HepG2 (cell line): ENCODE data around the gene GSAP. TPM values are rescaled to one million over a fixed set of nuclear protein-coding genes. Genes with fewer than 3 reads are reported as not detected.

Experiments
- CBFB ChIP-seq: sonication (generic); formaldehyde crosslinking; IDR thresholded peaks from 2 replicates; pipeline ENCODE4 v1.4.0; 2020; ENCODE audit warnings: missing genetic modification reagents
- CHD4 ChIP-seq: fragments of 200-600 bp; sonication (generic); IDR thresholded peaks from 2 replicates; pipeline ENCODE4 v1.7.0; 2017; ENCODE audit warnings: mild to moderate bottlenecking, low read length, borderline replicate concordance
- ISL2 ChIP-seq: sonication (generic); formaldehyde crosslinking; IDR thresholded peaks from 2 replicates; pipeline ENCODE4 v1.5.0; 2020; ENCODE audit warnings: missing genetic modification reagents
- KDM5A ChIP-seq: fragments of 200-600 bp; sonication (generic); IDR thresholded peaks from 2 replicates; pipeline ENCODE4 v1.7.0; 2018; ENCODE audit warnings: antibody characterized with exemption, mild to moderate bottlenecking, low read length, borderline replicate concordance
- LBX2 ChIP-seq: sonication (generic); formaldehyde crosslinking; IDR thresholded peaks from 2 replicates; pipeline ENCODE4 v1.5.0; 2020; ENCODE audit warnings: missing genetic modification reagents, mild to moderate bottlenecking, borderline replicate concordance
- MAFK ChIP-seq, 2 experiments: IDR thresholded peaks in 1 of 2; conservative IDR thresholded peaks in 1 of 2; 2 replicates each; pipeline ENCODE4 v1.6.1; 2011; ENCODE audit warnings: improper control_type of control experiment in 2 of 2, low read length in 2 of 2
- SAFB2 ChIP-seq: sonication (generic); formaldehyde crosslinking; IDR thresholded peaks from 2 replicates; pipeline ENCODE4 v1.5.1; 2020; ENCODE audit warnings: missing genetic modification reagents, low read depth, mild to moderate bottlenecking, borderline replicate concordance
- SALL2 ChIP-seq: sonication (generic); formaldehyde crosslinking; IDR thresholded peaks from 2 replicates; pipeline ENCODE4 v1.8.1; 2023; ENCODE audit warnings: mild to moderate bottlenecking, missing genetic modification reagents, inconsistent platforms
- SKI ChIP-seq: fragments of 450-650 bp; IDR thresholded peaks from one replicate; pipeline ENCODE4 v1.6.1; 2018; ENCODE audit warnings: mild to moderate bottlenecking; ENCODE audit not compliant: partially characterized antibody
- SMARCC2 ChIP-seq: fragments of 450-650 bp; IDR thresholded peaks from 2 replicates; pipeline ENCODE4 v1.6.1; 2017; ENCODE audit warnings: antibody characterized with exemption, mild to moderate bottlenecking
- SMC3 ChIP-seq: IDR thresholded peaks from 2 replicates; pipeline ENCODE4 v1.6.1; 2011; ENCODE audit warnings: low read length, improper control_type of control experiment
- TP53 ChIP-seq: sonication (generic); formaldehyde crosslinking; conservative IDR thresholded peaks from 2 replicates; pipeline ENCODE4 v1.4.0; 2020; ENCODE audit warnings: missing genetic modification reagents
- ZFP36 ChIP-seq: fragments of 150-350 bp; IDR thresholded peaks from 2 replicates; pipeline ENCODE4 v1.6.1; 2018; ENCODE audit warnings: borderline replicate concordance, low read length, low read depth; ENCODE audit not compliant: partially characterized antibody
- ZNF24 ChIP-seq: fragments of 450-650 bp; IDR thresholded peaks from 2 replicates; pipeline ENCODE4 v1.6.1; 2017; ENCODE audit warnings: antibody characterized with exemption, mild to moderate bottlenecking
- ZNF382 ChIP-seq: sonication (generic); formaldehyde crosslinking; IDR thresholded peaks from 2 replicates; pipeline ENCODE4 v1.5.0; 2020; ENCODE audit warnings: missing genetic modification reagents, mild to moderate bottlenecking, borderline replicate concordance
- ZNF510 ChIP-seq: sonication (generic); formaldehyde crosslinking; IDR thresholded peaks from 2 replicates; pipeline ENCODE4 v1.4.0; 2020; ENCODE audit warnings: low read depth, mild to moderate bottlenecking, missing genetic modification reagents
- ZNF674 ChIP-seq: sonication (generic); formaldehyde crosslinking; IDR thresholded peaks from 2 replicates; pipeline ENCODE4 v1.5.0; 2020; ENCODE audit warnings: low read depth, mild to moderate bottlenecking, missing genetic modification reagents
- polyA plus RNA-seq, 8 experiments: library from polyadenylated mRNA; depleted of rRNA in 3 of 8; stranded (reverse) in 7 of 8; unstranded in 1 of 8; fragments of >200 nt; fragmentation: Illumina TruSeq in 4 of 8; extraction: Trizol in 4 of 8; gene quantifications; 2 replicates each; pipeline versions ENCODE4 v1.2.1 to v1.2.3, GENCODE V29; 2011 to 2016; ENCODE audit warnings: low read depth in 4 of 8, missing spikeins in 1 of 8, mixed read lengths in 1 of 8; ENCODE audit not compliant: insufficient read depth in 1 of 8
- total RNA-seq, 5 experiments: library from RNA; depleted of rRNA; stranded (reverse); fragments of >200 nt; fragmentation: Illumina TruSeq; extraction: Trizol; gene quantifications; 2 replicates each; pipeline ENCODE4 v1.2.3, GENCODE V29; 2016; ENCODE audit warnings: low read depth in 1 of 5
- TF ChIP-seq, protein P1 (sequence below): sonication (generic); formaldehyde crosslinking; IDR thresholded peaks from 2 replicates; pipeline ENCODE4 v1.4.0; 2020; ENCODE audit warnings: mild to moderate bottlenecking, missing genetic modification reagents, borderline replicate concordance
- TF ChIP-seq, protein P2 (sequence below): sonication (generic); formaldehyde crosslinking; IDR thresholded peaks from 2 replicates; pipeline ENCODE4 v1.8.0; 2022; ENCODE audit warnings: mild to moderate bottlenecking, missing genetic modification reagents; ENCODE audit not compliant: insufficient replicate concordance
- TF ChIP-seq, protein P3 (sequence below): sonication (generic); formaldehyde crosslinking; IDR thresholded peaks from 2 replicates; pipeline ENCODE4 v1.5.0; 2020; ENCODE audit warnings: mild to moderate bottlenecking, missing genetic modification reagents

GSAP gene
- total and polyA plus RNA-seq, 2 of the 13 experiments (the other 11 are each of a cell fraction or from before 2014, with no cell fraction given), result 34.6 to 40.6 TPM

GRCh38 chr7:77409005-77409738 is 7.0 kb downstream of the GSAP start (continued):
- no peak; the same call in 1 of the 2 replicates for TF ChIP-seq KDM5A
- no peak for TF ChIP-seq SMC3
- no peak for TF ChIP-seq ZFP36
- TF ChIP-seq, protein P1, sequence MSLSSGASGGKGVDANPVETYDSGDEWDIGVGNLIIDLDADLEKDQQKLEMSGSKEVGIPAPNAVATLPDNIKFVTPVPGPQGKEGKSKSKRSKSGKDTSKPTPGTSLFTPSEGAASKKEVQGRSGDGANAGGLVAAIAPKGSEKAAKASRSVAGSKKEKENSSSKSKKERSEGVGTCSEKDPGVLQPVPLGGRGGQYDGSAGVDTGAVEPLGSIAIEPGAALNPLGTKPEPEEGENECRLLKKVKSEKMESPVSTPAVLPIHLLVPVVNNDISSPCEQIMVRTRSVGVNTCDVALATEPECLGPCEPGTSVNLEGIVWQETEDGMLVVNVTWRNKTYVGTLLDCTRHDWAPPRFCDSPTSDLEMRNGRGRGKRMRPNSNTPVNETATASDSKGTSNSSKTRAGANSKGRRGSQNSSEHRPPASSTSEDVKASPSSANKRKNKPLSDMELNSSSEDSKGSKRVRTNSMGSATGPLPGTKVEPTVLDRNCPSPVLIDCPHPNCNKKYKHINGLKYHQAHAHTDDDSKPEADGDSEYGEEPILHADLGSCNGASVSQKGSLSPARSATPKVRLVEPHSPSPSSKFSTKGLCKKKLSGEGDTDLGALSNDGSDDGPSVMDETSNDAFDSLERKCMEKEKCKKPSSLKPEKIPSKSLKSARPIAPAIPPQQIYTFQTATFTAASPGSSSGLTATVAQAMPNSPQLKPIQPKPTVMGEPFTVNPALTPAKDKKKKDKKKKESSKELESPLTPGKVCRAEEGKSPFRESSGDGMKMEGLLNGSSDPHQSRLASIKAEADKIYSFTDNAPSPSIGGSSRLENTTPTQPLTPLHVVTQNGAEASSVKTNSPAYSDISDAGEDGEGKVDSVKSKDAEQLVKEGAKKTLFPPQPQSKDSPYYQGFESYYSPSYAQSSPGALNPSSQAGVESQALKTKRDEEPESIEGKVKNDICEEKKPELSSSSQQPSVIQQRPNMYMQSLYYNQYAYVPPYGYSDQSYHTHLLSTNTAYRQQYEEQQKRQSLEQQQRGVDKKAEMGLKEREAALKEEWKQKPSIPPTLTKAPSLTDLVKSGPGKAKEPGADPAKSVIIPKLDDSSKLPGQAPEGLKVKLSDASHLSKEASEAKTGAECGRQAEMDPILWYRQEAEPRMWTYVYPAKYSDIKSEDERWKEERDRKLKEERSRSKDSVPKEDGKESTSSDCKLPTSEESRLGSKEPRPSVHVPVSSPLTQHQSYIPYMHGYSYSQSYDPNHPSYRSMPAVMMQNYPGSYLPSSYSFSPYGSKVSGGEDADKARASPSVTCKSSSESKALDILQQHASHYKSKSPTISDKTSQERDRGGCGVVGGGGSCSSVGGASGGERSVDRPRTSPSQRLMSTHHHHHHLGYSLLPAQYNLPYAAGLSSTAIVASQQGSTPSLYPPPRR (CRISPR knock-in tag), result peak; percentile 20; the same call in 1 of the 2 replicates
- no peak for TF ChIP-seq CBFB (CRISPR knock-in tag)
- TF ChIP-seq LBX2 (CRISPR knock-in tag), result no peak
- peak; percentile 99 for TF ChIP-seq ISL2 (CRISPR knock-in tag)
- TF ChIP-seq ZNF382 (CRISPR knock-in tag), result no peak
- TF ChIP-seq, protein P2, sequence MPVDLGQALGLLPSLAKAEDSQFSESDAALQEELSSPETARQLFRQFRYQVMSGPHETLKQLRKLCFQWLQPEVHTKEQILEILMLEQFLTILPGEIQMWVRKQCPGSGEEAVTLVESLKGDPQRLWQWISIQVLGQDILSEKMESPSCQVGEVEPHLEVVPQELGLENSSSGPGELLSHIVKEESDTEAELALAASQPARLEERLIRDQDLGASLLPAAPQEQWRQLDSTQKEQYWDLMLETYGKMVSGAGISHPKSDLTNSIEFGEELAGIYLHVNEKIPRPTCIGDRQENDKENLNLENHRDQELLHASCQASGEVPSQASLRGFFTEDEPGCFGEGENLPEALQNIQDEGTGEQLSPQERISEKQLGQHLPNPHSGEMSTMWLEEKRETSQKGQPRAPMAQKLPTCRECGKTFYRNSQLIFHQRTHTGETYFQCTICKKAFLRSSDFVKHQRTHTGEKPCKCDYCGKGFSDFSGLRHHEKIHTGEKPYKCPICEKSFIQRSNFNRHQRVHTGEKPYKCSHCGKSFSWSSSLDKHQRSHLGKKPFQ (CRISPR knock-in tag), result peak; percentile 23
- TF ChIP-seq SAFB2 (CRISPR knock-in tag), result no peak
- TF ChIP-seq MAFK (conservative IDR thresholded peaks at IDR 0.05 in 1 of 2, IDR thresholded peaks at IDR 0.05 in 1 of 2; ENCODE audit: low read length in 2 of 2), result no peak
- no peak for TF ChIP-seq ZNF674 (CRISPR knock-in tag)
- no peak for TF ChIP-seq ZNF510 (CRISPR knock-in tag)
- no peak for TF ChIP-seq TP53 (CRISPR knock-in tag)
- TF ChIP-seq SKI, result peak; percentile 26
- peak; percentile 19; the same call in 1 of the 2 replicates for TF ChIP-seq SMARCC2
- no peak for TF ChIP-seq SALL2 (CRISPR knock-in tag)
- peak; percentile 80; the same call in 1 of the 2 replicates for TF ChIP-seq CHD4
- no peak for TF ChIP-seq ZNF24
- TF ChIP-seq, protein P3, sequence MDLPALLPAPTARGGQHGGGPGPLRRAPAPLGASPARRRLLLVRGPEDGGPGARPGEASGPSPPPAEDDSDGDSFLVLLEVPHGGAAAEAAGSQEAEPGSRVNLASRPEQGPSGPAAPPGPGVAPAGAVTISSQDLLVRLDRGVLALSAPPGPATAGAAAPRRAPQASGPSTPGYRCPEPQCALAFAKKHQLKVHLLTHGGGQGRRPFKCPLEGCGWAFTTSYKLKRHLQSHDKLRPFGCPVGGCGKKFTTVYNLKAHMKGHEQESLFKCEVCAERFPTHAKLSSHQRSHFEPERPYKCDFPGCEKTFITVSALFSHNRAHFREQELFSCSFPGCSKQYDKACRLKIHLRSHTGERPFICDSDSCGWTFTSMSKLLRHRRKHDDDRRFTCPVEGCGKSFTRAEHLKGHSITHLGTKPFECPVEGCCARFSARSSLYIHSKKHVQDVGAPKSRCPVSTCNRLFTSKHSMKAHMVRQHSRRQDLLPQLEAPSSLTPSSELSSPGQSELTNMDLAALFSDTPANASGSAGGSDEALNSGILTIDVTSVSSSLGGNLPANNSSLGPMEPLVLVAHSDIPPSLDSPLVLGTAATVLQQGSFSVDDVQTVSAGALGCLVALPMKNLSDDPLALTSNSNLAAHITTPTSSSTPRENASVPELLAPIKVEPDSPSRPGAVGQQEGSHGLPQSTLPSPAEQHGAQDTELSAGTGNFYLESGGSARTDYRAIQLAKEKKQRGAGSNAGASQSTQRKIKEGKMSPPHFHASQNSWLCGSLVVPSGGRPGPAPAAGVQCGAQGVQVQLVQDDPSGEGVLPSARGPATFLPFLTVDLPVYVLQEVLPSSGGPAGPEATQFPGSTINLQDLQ (CRISPR knock-in tag), result no peak
